IMR-90 (cell line): Measurements from ENCODE around the gene RBM28. TPM values are rescaled to one million over a fixed set of nuclear protein-coding genes. Genes with fewer than 3 reads are reported as not detected.

Experiments
- ATAC-seq: fragments of 200-7000 bp; cut with Tn5 transposase; 2 replicates; pipeline ENCODE4 v1.9.1; 2020; ENCODE audit warnings: low read depth, mild to moderate bottlenecking, moderate library complexity
- BruUV-seq: library from RNA; stranded (reverse); fragments of 400-500 nt; replicated peaks from 2 replicates; lab custom pipeline; 2021; lab: Mats Ljungman, UMichigan
- CTCF ChIA-PET: fragments of 300-600 bp; formaldehyde crosslinking; extraction: SDS; loops from one replicate; lab custom pipeline; 2021; ENCODE audit warnings: antibody characterized with exemption; lab: Yijun Ruan, JAX
- POLR2A ChIA-PET: fragments of 300-600 bp; sonication (Branson Sonifier 250); formaldehyde crosslinking; loops from one replicate; lab custom pipeline; 2022; ENCODE audit warnings: antibody characterized with exemption; ENCODE audit not compliant: unreplicated experiment; lab: Charles Lee
- DNase-seq: peaks from one replicate; pipeline ENCODE4 v3.0.0; 2013
- H2AFZ ChIP-seq: replicated peaks from 2 replicates; pipeline ENCODE3; 2013; ENCODE audit warnings: low read length, mild to moderate bottlenecking; ENCODE audit not compliant: poor library complexity
- H2AK5ac ChIP-seq: 2 replicates; pipeline ENCODE4 v1.6.1; 2013; ENCODE audit warnings: low read depth, low read length, inconsistent platforms
- H2AK9ac ChIP-seq: replicated peaks from 2 replicates; pipeline ENCODE3; 2013; ENCODE audit warnings: mild to moderate bottlenecking, low read depth, low read length, moderate library complexity; ENCODE audit not compliant: poor library complexity
- H2BK120ac ChIP-seq: 2 replicates; pipeline ENCODE4 v1.6.1; 2013; ENCODE audit warnings: low read depth, low read length, inconsistent platforms
- H2BK15ac ChIP-seq: 3 replicates; pipeline ENCODE4 v1.6.1; 2013; ENCODE audit warnings: low read depth, low read length, inconsistent platforms
- H2BK20ac ChIP-seq: 2 replicates; pipeline ENCODE4 v1.6.1; 2013; ENCODE audit warnings: low read depth, mild to moderate bottlenecking, inconsistent platforms, low read length, moderate library complexity
- H2BK5ac ChIP-seq: 2 replicates; pipeline ENCODE4 v1.6.1; 2013; ENCODE audit warnings: mild to moderate bottlenecking, low read depth, low read length, inconsistent platforms; ENCODE audit not compliant: poor library complexity, severe bottlenecking
- H3K14ac ChIP-seq: replicated peaks from 2 replicates; pipeline ENCODE4 v1.6.1; 2013; ENCODE audit warnings: low read depth, low read length, inconsistent platforms
- H3K18ac ChIP-seq: 2 replicates; pipeline ENCODE4 v1.6.1; 2013; ENCODE audit warnings: low read depth, low read length, control low read depth
- H3K23ac ChIP-seq: 2 replicates; pipeline ENCODE4 v1.6.1; 2013; ENCODE audit warnings: low read depth, low read length, inconsistent platforms
- H3K27ac ChIP-seq: 2 replicates; pipeline ENCODE4 v1.5.1; 2013; ENCODE audit warnings: mild to moderate bottlenecking, control low read depth, low read length; ENCODE audit not compliant: insufficient read depth
- H3K27me3 ChIP-seq: 2 replicates; pipeline ENCODE4 v1.6.1; 2013; ENCODE audit warnings: low read length; ENCODE audit not compliant: control insufficient read depth, insufficient read depth
- H3K36me3 ChIP-seq: 2 replicates; pipeline ENCODE4 v1.6.1; 2013; ENCODE audit warnings: low read length, mixed read lengths; ENCODE audit not compliant: control insufficient read depth, insufficient read depth
- H3K4ac ChIP-seq: 2 replicates; pipeline ENCODE4 v1.6.1; 2013; ENCODE audit warnings: low read depth, low read length, inconsistent platforms
- H3K4me1 ChIP-seq: 2 replicates; pipeline ENCODE4 v1.6.1; 2013; ENCODE audit warnings: low read length, mixed read lengths; ENCODE audit not compliant: control insufficient read depth, insufficient read depth
- H3K4me2 ChIP-seq: 2 replicates; pipeline ENCODE4 v1.6.1; 2013; ENCODE audit warnings: low read depth, mild to moderate bottlenecking, control low read depth, low read length, moderate library complexity
- H3K4me3 ChIP-seq: 2 replicates; pipeline ENCODE4 v1.5.1; 2013; ENCODE audit warnings: low read depth, mild to moderate bottlenecking, control low read depth, low read length, moderate library complexity; ENCODE audit not compliant: insufficient read depth
- H3K56ac ChIP-seq: 2 replicates; pipeline ENCODE4 v1.6.1; 2013; ENCODE audit warnings: low read length, inconsistent platforms; ENCODE audit not compliant: insufficient read depth; ENCODE audit errors: extremely low read depth
- H3K79me1 ChIP-seq, 2 experiments: 2 replicates each; pipeline ENCODE4 v1.6.1; 2013; ENCODE audit warnings: low read length in 2 of 2, inconsistent platforms in 1 of 2, low read depth in 1 of 2
- H3K9ac ChIP-seq: 2 replicates; pipeline ENCODE4 v1.6.1; 2013; ENCODE audit warnings: low read depth, low read length, control low read depth
- H3K9me1 ChIP-seq: 2 replicates; pipeline ENCODE4 v1.6.1; 2013; ENCODE audit warnings: low read length, inconsistent platforms; ENCODE audit not compliant: insufficient read depth
- H3K9me3 ChIP-seq: 2 replicates; pipeline ENCODE4 v1.6.1; 2013; ENCODE audit warnings: low read length; ENCODE audit not compliant: control insufficient read depth, insufficient read depth
- H4K20me1 ChIP-seq: 2 replicates; pipeline ENCODE4 v1.6.1; 2013; ENCODE audit warnings: low read length, inconsistent platforms; ENCODE audit not compliant: insufficient read depth
- H4K5ac ChIP-seq: 2 replicates; pipeline ENCODE4 v1.6.1; 2013; ENCODE audit warnings: mild to moderate bottlenecking, low read depth, low read length, control low read depth
- H4K8ac ChIP-seq, 2 experiments: 2 replicates each; pipeline ENCODE4 v1.6.1; 2013; ENCODE audit warnings: low read depth in 2 of 2, low read length in 2 of 2, control low read depth in 1 of 2, inconsistent platforms in 1 of 2
- H4K91ac ChIP-seq: 2 replicates; pipeline ENCODE4 v1.6.1; 2013; ENCODE audit warnings: low read depth, low read length, inconsistent platforms; ENCODE audit not compliant: insufficient read depth
- MAZ ChIP-seq: IDR thresholded peaks from 2 replicates; pipeline ENCODE4 v1.6.1; 2012; ENCODE audit warnings: low read depth, mild to moderate bottlenecking, low read length, improper control_type of control experiment, moderate library complexity, borderline replicate concordance
- RCOR1 ChIP-seq: IDR thresholded peaks from 2 replicates; pipeline ENCODE4 v1.6.1; 2012; ENCODE audit warnings: mild to moderate bottlenecking, low read length, improper control_type of control experiment; ENCODE audit not compliant: insufficient replicate concordance
- RFX5 ChIP-seq: IDR thresholded peaks from 2 replicates; pipeline ENCODE4 v1.8.0; 2012; ENCODE audit warnings: low read depth, mild to moderate bottlenecking, low read length, moderate library complexity
- WGBS, 2 experiments: methylation state at CpG; one replicate each; pipeline versions ENCODE4 v1.1.5 to v1.1.7; 2013; ENCODE audit warnings: missing lambda C conversion rate in 2 of 2; ENCODE audit not compliant: insufficient read length in 1 of 2; ENCODE audit errors: extremely low coverage in 2 of 2; 5-methylcytosine and 5-hydroxymethylcytosine counted together
- dilution Hi-C: fragments of 300-500 bp; cut with HindIII; formaldehyde crosslinking; loops from one replicate; pipeline ENCODE4 v1.14.3; 2018; ENCODE audit warnings: low sequenced_read_pairs; ENCODE audit not compliant: unreplicated experiment
- in situ Hi-C: fragments of 300-500 bp; cut with MboI; formaldehyde crosslinking; loops from 3 replicates; pipeline ENCODE4 v1.14.3; 2019; ENCODE audit warnings: low sequenced_read_pairs, inconsistent platforms, mixed read lengths
- intact Hi-C: fragments of 100-400 bp; cut with micrococcal nuclease; formaldehyde crosslinking; loops from 2 replicates; pipeline ENCODE4 v1.10.0; 2022
- polyA plus RNA-seq, 3 experiments: library from polyadenylated mRNA; depleted of rRNA; stranded (reverse); fragments of >200 nt; gene quantifications; 2 replicates each; pipeline ENCODE4 v1.2.3, GENCODE V29; 2012; ENCODE audit warnings: low replicate concordance in 1 of 3
- total RNA-seq: library from RNA; depleted of rRNA; stranded (reverse); fragments of >200 nt; gene quantifications from 2 replicates; pipeline ENCODE4 v1.2.3, GENCODE V29; 2012
- TF ChIP-seq, protein P1 (sequence below): fragments of 150-350 bp; IDR thresholded peaks from 2 replicates; pipeline ENCODE4 v1.6.1; 2017; ENCODE audit warnings: mild to moderate bottlenecking, antibody characterized with exemption, low read length, low read depth

RBM28 gene
- total and polyA plus RNA-seq, 2 of the 4 experiments (the other 2 are of a cell fraction): 12.4 to 20.4 TPM

DNA sequence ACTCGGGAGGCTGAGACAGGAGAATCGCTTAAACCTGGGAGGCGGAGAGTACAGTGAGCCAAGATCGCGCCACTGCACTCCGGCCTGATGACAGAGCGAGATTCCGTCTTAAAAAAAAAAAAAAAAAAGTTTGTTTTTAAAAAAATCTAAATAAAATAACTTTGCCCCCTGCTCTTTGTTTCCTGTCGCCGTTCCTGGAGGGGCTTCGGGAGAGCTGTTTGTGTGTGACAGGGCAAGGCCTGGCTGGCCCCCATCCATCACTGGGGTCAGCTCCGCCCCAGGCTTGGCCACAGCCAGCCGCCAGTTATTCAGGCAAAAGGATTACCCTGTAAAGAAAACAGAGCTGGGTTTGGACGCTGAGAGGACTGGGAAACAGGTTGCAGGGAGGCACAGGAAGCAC, 86.2 kb downstream of the RBM28 start:
- H3K4me2 ChIP-seq: no peak overlapping the region
- no peak overlapping the region for H4K5ac ChIP-seq
- H3K4ac ChIP-seq: no peak overlapping the region
- H2AK9ac ChIP-seq: peak overlapping the region; percentile 28
- intact Hi-C loops (no loop called here), in situ Hi-C loops (no loop called here), dilution Hi-C loops (no loop called here)
- no TSS peak for BruUV-seq
- no peak for TF ChIP-seq RFX5
- TF ChIP-seq MAZ: no peak
- no peak for TF ChIP-seq RCOR1
- TF ChIP-seq, protein P1, sequence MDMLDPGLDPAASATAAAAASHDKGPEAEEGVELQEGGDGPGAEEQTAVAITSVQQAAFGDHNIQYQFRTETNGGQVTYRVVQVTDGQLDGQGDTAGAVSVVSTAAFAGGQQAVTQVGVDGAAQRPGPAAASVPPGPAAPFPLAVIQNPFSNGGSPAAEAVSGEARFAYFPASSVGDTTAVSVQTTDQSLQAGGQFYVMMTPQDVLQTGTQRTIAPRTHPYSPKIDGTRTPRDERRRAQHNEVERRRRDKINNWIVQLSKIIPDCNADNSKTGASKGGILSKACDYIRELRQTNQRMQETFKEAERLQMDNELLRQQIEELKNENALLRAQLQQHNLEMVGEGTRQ: no peak
- H3K9ac ChIP-seq: no peak overlapping the region
- H4K8ac ChIP-seq: no peak overlapping the region
- no peaks in the 10 kb centered on the region for H4K20me1 ChIP-seq
- H3K18ac ChIP-seq: no peak overlapping the region
- no peak overlapping the region for H2AFZ ChIP-seq
- no peak overlapping the region for H2BK20ac ChIP-seq
- H3K36me3 ChIP-seq: no peaks in the 10 kb centered on the region
- no peaks in the 10 kb centered on the region for H3K9me1 ChIP-seq
- no peak overlapping the region for H4K91ac ChIP-seq
- H3K4me1 ChIP-seq: peaks cover 2% of the 10 kb centered on the region; the same call in 1 of the 2 replicates
- H2BK15ac ChIP-seq: no peak overlapping the region
- no peak overlapping the region for H2BK5ac ChIP-seq
- no peak overlapping the region for H3K56ac ChIP-seq
- no peak overlapping the region for H3K14ac ChIP-seq
- ChIA-PET CTCF (interaction anchor here (0.6 kb wide), 2 partner anchors 35 to 721 kb away, joined by 3 read pairs; no protein-coding TSS in a partner anchor), POLR2A (no interaction called here)
- no peak overlapping the region for H3K23ac ChIP-seq
- H2AK5ac ChIP-seq: no peak overlapping the region
- H3K79me1 ChIP-seq: no peaks in the 10 kb centered on the region
- H2BK120ac ChIP-seq: no peak overlapping the region
- no peak for DNase-seq
- WGBS, 2 experiments: 0% methylated on average over 1 of the region's 14 CpGs; no CpG with 5 or more reads in 1 of the 2 experiments
- no peaks in the 10 kb centered on the region for H3K9me3 ChIP-seq
- no peak for ATAC-seq
- peaks cover 34% of the 10 kb centered on the region for H3K27me3 ChIP-seq
- H3K27ac ChIP-seq: no peak overlapping the region
- no peak overlapping the region for H3K4me3 ChIP-seq
